Measurements from ENCODE around the gene NLN. TPM values are rescaled to one million over a fixed set of nuclear protein-coding genes. Genes with fewer than 3 reads are reported as not detected.

The NLN gene
- polyA plus RNA-seq, 1 donor (not counting 4 experiments of a cell fraction or from before 2014, with no cell fraction given): 26.1 TPM

DNA sequence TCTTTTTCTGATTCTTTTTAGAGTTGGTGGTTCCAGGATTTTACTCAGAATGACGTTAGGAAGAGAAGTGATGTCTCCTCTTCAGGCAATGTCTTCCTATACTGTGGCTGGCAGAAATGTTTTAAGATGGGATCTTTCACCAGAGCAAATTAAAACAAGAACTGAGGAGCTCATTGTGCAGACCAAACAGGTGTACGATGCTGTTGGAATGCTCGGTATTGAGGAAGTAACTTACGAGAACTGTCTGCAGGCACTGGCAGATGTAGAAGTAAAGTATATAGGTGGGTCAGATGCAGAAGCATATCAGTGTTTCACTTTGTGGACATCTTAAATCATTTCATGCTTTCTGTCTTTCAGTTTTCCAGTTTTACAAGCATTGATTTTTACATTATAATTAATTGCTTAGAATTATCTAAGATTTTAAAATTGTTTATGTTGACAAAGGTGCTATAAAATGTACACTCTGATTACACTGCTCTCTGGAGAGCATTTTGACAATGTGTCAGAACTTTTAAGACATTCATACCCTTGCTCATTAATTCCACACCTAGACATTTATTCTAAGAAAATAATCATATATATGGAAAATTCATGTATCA lies 36.6 kb downstream of the NLN start:
- H3K36me3 ChIP-seq (ENCODE audit: control insufficient read depth in 2 of 2, extremely low read depth in 1 of 2, insufficient read depth in 2 of 2, low read length in 2 of 2): peaks cover 1 to 12% of the 10 kb centered on the region in 2 experiments
- no peak overlapping the region for H3K4me2 ChIP-seq (ENCODE audit: control insufficient read depth, extremely low read depth, insufficient read depth, low read depth, low read length)
- FAIRE-seq: no peak
- H3K4me3 ChIP-seq (ENCODE audit: control insufficient read depth in 2 of 3, extremely low read depth in 1 of 3, insufficient read depth in 2 of 3, low read depth in 1 of 3, low read length in 3 of 3): no peak overlapping the region
- H3K9me3 ChIP-seq (ENCODE audit: control insufficient read depth, low read depth, low read length): no peaks in the 10 kb centered on the region
- no peak overlapping the region for H2AFZ ChIP-seq (ENCODE audit: control insufficient read depth, low read length)
- H4K20me1 ChIP-seq (ENCODE audit: control insufficient read depth, extremely low read depth, insufficient read depth, low read length): no peaks in the 10 kb centered on the region
- no peak overlapping the region for H3K9ac ChIP-seq (ENCODE audit: control insufficient read depth, extremely low read depth, insufficient read depth, low read length)
- no peak overlapping the region for H3K27ac ChIP-seq (ENCODE audit: control insufficient read depth, insufficient read depth, low read length)
- DNase-seq (ENCODE audit: low read depth, low spot score): no peak
- TF ChIP-seq CTCF (optimal IDR thresholded peaks at IDR 0.05 in 1 of 3, IDR thresholded peaks at IDR 0.05 in 1 of 3, conservative IDR thresholded peaks at IDR 0.05 in 1 of 3; ENCODE audit: extremely low read depth in 1 of 3, insufficient read depth in 2 of 3, low read length in 3 of 3) (no peak), EZH2 (IDR thresholded peaks at IDR 0.05; ENCODE audit: low read length) (no peak)
- dilution Hi-C loops (cut with MboI; ENCODE audit: extremely low pct_ligation_motif_present, low sequenced_read_pairs): no loop called here
- H3K79me2 ChIP-seq (ENCODE audit: control insufficient read depth, insufficient read depth, low read length): peaks cover 2% of the 10 kb centered on the region
- no peaks in the 10 kb centered on the region for H3K9me1 ChIP-seq (ENCODE audit: control insufficient read depth, extremely low read depth, insufficient read depth, low read length)
- no peaks in the 10 kb centered on the region for H3K4me1 ChIP-seq (ENCODE audit: control insufficient read depth, extremely low read depth, insufficient read depth, low read length)
- H3K27me3 ChIP-seq (ENCODE audit: control insufficient read depth, extremely low read depth, insufficient read depth, low read length): no peaks in the 10 kb centered on the region

GRCh38 chr5:65760504-65761275 lies 38.7 kb downstream of the NLN start:
- no peak overlapping the region for H3K4me2 ChIP-seq (ENCODE audit: control insufficient read depth, extremely low read depth, insufficient read depth, low read depth, low read length)
- DNase-seq (ENCODE audit: low read depth, low spot score): no peak
- H3K9me1 ChIP-seq (ENCODE audit: control insufficient read depth, extremely low read depth, insufficient read depth, low read length): no peaks in the 10 kb centered on the region
- no peaks in the 10 kb centered on the region for H3K4me1 ChIP-seq (ENCODE audit: control insufficient read depth, extremely low read depth, insufficient read depth, low read length)
- no peak overlapping the region for H3K4me3 ChIP-seq (ENCODE audit: control insufficient read depth in 2 of 3, extremely low read depth in 1 of 3, insufficient read depth in 2 of 3, low read depth in 1 of 3, low read length in 3 of 3)
- no peak for TF ChIP-seq EZH2 (IDR thresholded peaks at IDR 0.05; ENCODE audit: low read length)
- TF ChIP-seq CTCF (optimal IDR thresholded peaks at IDR 0.05 in 1 of 3, IDR thresholded peaks at IDR 0.05 in 1 of 3, conservative IDR thresholded peaks at IDR 0.05 in 1 of 3; ENCODE audit: extremely low read depth in 1 of 3, insufficient read depth in 2 of 3, low read length in 3 of 3): peak in 2 of 3 experiments; percentile 6 to 56
- no peaks in the 10 kb centered on the region for H3K27me3 ChIP-seq (ENCODE audit: control insufficient read depth, extremely low read depth, insufficient read depth, low read length)
- no peaks in the 10 kb centered on the region for H3K9me3 ChIP-seq (ENCODE audit: control insufficient read depth, low read depth, low read length)
- no peak overlapping the region for H2AFZ ChIP-seq (ENCODE audit: control insufficient read depth, low read length)
- H3K9ac ChIP-seq (ENCODE audit: control insufficient read depth, extremely low read depth, insufficient read depth, low read length): no peak overlapping the region
- H4K20me1 ChIP-seq (ENCODE audit: control insufficient read depth, extremely low read depth, insufficient read depth, low read length): no peaks in the 10 kb centered on the region
- dilution Hi-C loops (cut with MboI; ENCODE audit: extremely low pct_ligation_motif_present, low sequenced_read_pairs): no loop called here
- no peaks in the 10 kb centered on the region for H3K79me2 ChIP-seq (ENCODE audit: control insufficient read depth, insufficient read depth, low read length)
- FAIRE-seq: peak; percentile 74
- no peak overlapping the region for H3K27ac ChIP-seq (ENCODE audit: control insufficient read depth, insufficient read depth, low read length)
- H3K36me3 ChIP-seq (ENCODE audit: control insufficient read depth in 2 of 2, extremely low read depth in 1 of 2, insufficient read depth in 2 of 2, low read length in 2 of 2): peaks cover 1 to 8% of the 10 kb centered on the region in 2 experiments
